GM06990 (cell line): ENCODE data around the gene PHF21B.

Source experiments
- DNase-seq: peaks from one replicate; pipeline ENCODE4 v3.0.0-alpha.2; 2011; ENCODE audit not compliant: insufficient read length; ENCODE audit errors: extremely low read depth
- H3K27me3 ChIP-seq: replicated peaks from 2 replicates; pipeline ENCODE4 v1.6.0; 2011; ENCODE audit warnings: low read length; ENCODE audit not compliant: control insufficient read depth, insufficient read depth
- H3K36me3 ChIP-seq: 2 replicates; pipeline ENCODE4 v1.5.1; 2011; ENCODE audit warnings: low read length; ENCODE audit not compliant: control insufficient read depth, insufficient read depth
- H3K4me3 ChIP-seq: replicated peaks from 2 replicates; pipeline ENCODE4 v1.5.1; 2011; ENCODE audit warnings: low read depth, mild to moderate bottlenecking, control low read depth, low read length
- CTCF ChIP-seq: IDR thresholded peaks from 2 replicates; pipeline ENCODE4 v1.5.1; 2011; ENCODE audit warnings: low read length, control low read depth, mild to moderate bottlenecking, inconsistent platforms; ENCODE audit not compliant: insufficient read depth, poor library complexity, severe bottlenecking

The PHF21B gene

GRCh38 chr22:44892243-44892642, 117.6 kb downstream of the PHF21B start:
- no peak overlapping the region for H3K4me3 ChIP-seq
- H3K36me3 ChIP-seq, result no peaks in the 10 kb centered on the region

GRCh38 chr22:44891791-44892190, 118.0 kb downstream of the PHF21B start:
- no peak for TF ChIP-seq CTCF
- DNase-seq, result no peak
- no peaks in the 10 kb centered on the region for H3K27me3 ChIP-seq
- no peaks in the 10 kb centered on the region for H3K36me3 ChIP-seq
- no peak overlapping the region for H3K4me3 ChIP-seq

More at GRCh38 chr22:44892243-44892642, 117.6 kb downstream of the PHF21B start:
- no peaks in the 10 kb centered on the region for H3K27me3 ChIP-seq
- TF ChIP-seq CTCF, result no peak
- no peak for DNase-seq

GRCh38 chr22:44891293-44891747, 118.5 kb downstream of the PHF21B start:
- Histone ChIP-seq H3K36me3 (no peaks in the 10 kb centered on the region), H3K27me3 (no peaks in the 10 kb centered on the region), H3K4me3 (no peak overlapping the region)
- no peak for DNase-seq
- no peak for TF ChIP-seq CTCF

- Histone ChIP-seq H3K4me3 (no peak overlapping the region), H3K36me3 (no peaks in the 10 kb centered on the region)
Observed at GRCh38 chr22:44890416-44891292, 119.2 kb downstream of the PHF21B start.

GRCh38 chr22:44889255-44889878, 120.4 kb downstream of the PHF21B start:
- no peaks in the 10 kb centered on the region for H3K36me3 ChIP-seq
- peak; percentile 4 for TF ChIP-seq CTCF
- no peak for DNase-seq

More at GRCh38 chr22:44890416-44891292, 119.2 kb downstream of the PHF21B start:
- no peak for DNase-seq
- no peak for TF ChIP-seq CTCF
- no peaks in the 10 kb centered on the region for H3K27me3 ChIP-seq

More at GRCh38 chr22:44889255-44889878, 120.4 kb downstream of the PHF21B start:
- Histone ChIP-seq H3K4me3 (no peak overlapping the region), H3K27me3 (no peaks in the 10 kb centered on the region)
